Loucy (cell line): ENCODE measurements around the gene PAQR7.

Experiments used
- H2AFZ ChIP-seq: fragments of 200-600 bp; sonication (generic); 2 replicates; pipeline ENCODE4 v1.6.0; 2016; ENCODE audit warnings: antibody characterized with exemption, mild to moderate bottlenecking, low read length, moderate library complexity
- H3F3A ChIP-seq: fragments of 200-600 bp; 2 replicates; pipeline ENCODE4 v1.6.0; 2016; ENCODE audit warnings: antibody characterized with exemption, low read depth, mild to moderate bottlenecking
- H3K27me3 ChIP-seq: fragments of 200-600 bp; sonication (generic); 2 replicates; pipeline ENCODE4 v1.6.1; 2014; ENCODE audit warnings: low read length, mild to moderate bottlenecking; ENCODE audit not compliant: insufficient read depth, poor library complexity, severe bottlenecking
- H3K36me3 ChIP-seq: fragments of 200-600 bp; sonication (generic); 2 replicates; pipeline ENCODE4 v1.6.1; 2016; ENCODE audit warnings: low read length; ENCODE audit not compliant: insufficient read depth
- H3K4me1 ChIP-seq: fragments of 200-600 bp; sonication (generic); 2 replicates; pipeline ENCODE4 v1.5.1; 2014; ENCODE audit warnings: low read length, mild to moderate bottlenecking; ENCODE audit not compliant: insufficient read depth, poor library complexity, severe bottlenecking
- H3K4me2 ChIP-seq: fragments of 200-600 bp; sonication (generic); 2 replicates; pipeline ENCODE4 v1.6.0; 2014; ENCODE audit warnings: antibody characterized with exemption, low read length, low read depth, mild to moderate bottlenecking; ENCODE audit not compliant: poor library complexity, severe bottlenecking
- H3K4me3 ChIP-seq: fragments of 200-600 bp; sonication (generic); 2 replicates; pipeline ENCODE4 v1.5.1; 2014; ENCODE audit warnings: low read length, mild to moderate bottlenecking, mixed read lengths; ENCODE audit not compliant: poor library complexity, severe bottlenecking
- H3K79me2 ChIP-seq: fragments of 200-600 bp; sonication (generic); 2 replicates; pipeline ENCODE4 v1.6.1; 2014; ENCODE audit warnings: low read length; ENCODE audit not compliant: insufficient read depth
- H3K9ac ChIP-seq: fragments of 200-600 bp; sonication (generic); 2 replicates; pipeline ENCODE4 v1.6.0; 2014; ENCODE audit warnings: mild to moderate bottlenecking, low read depth, low read length, moderate library complexity; ENCODE audit not compliant: poor library complexity, severe bottlenecking
- H3K9me2 ChIP-seq: fragments of 200-600 bp; sonication (generic); replicated peaks from 2 replicates; pipeline ENCODE4 v1.6.1; 2016; ENCODE audit warnings: low read depth, low read length, mixed read lengths
- H3K9me3 ChIP-seq: fragments of 200-600 bp; sonication (generic); 2 replicates; pipeline ENCODE4 v1.6.1; 2014; ENCODE audit warnings: mild to moderate bottlenecking, antibody characterized with exemption, low read length, low read depth; ENCODE audit not compliant: insufficient read depth
- H4K20me1 ChIP-seq: fragments of 200-600 bp; sonication (generic); 2 replicates; pipeline ENCODE4 v1.6.0; 2014; ENCODE audit warnings: antibody characterized with exemption, low read length, mild to moderate bottlenecking; ENCODE audit not compliant: insufficient read depth, poor library complexity, severe bottlenecking
- CTCF ChIP-seq: fragments of 200-600 bp; sonication (generic); conservative IDR thresholded peaks from 2 replicates; pipeline ENCODE4 v1.5.1; 2014; ENCODE audit warnings: mild to moderate bottlenecking, antibody characterized with exemption, low read length
- EZH2phosphoT487 ChIP-seq: fragments of 200-600 bp; IDR thresholded peaks from 2 replicates; pipeline ENCODE4 v1.6.1; 2018; ENCODE audit warnings: antibody characterized with exemption, mild to moderate bottlenecking, moderate library complexity, borderline replicate concordance

The PAQR7 gene

GRCh38 chr1:25829046-25829445 lies 46.5 kb downstream of the PAQR7 start:
- Histone ChIP-seq H3K9me2 (no peaks in the 10 kb centered on the region), H3F3A (peaks cover 2% of the 10 kb centered on the region; the same call in 1 of the 2 replicates), H3K9ac (no peak overlapping the region), H3K36me3 (peaks cover 56% of the 10 kb centered on the region), H3K4me2 (no peak overlapping the region), H3K27me3 (no peaks in the 10 kb centered on the region), H4K20me1 (no peaks in the 10 kb centered on the region), H3K79me2 (no peaks in the 10 kb centered on the region), H3K4me3 (no peak overlapping the region), H2AFZ (no peak overlapping the region), H3K4me1 (peaks cover 16% of the 10 kb centered on the region), H3K9me3 (no peaks in the 10 kb centered on the region)
- no peak for TF ChIP-seq EZH2phosphoT487
- no peak for TF ChIP-seq CTCF

- Histone ChIP-seq H3K9me3 (no peaks in the 10 kb centered on the region), H3K4me1 (peaks cover 16% of the 10 kb centered on the region), H3F3A (peaks cover 2% of the 10 kb centered on the region; the same call in 1 of the 2 replicates), H2AFZ (no peak overlapping the region), H3K9me2 (no peaks in the 10 kb centered on the region), H3K79me2 (no peaks in the 10 kb centered on the region), H3K4me2 (no peak overlapping the region), H3K36me3 (peaks cover 52% of the 10 kb centered on the region; the same call in 1 of the 2 replicates), H4K20me1 (no peaks in the 10 kb centered on the region), H3K9ac (no peak overlapping the region), H3K4me3 (no peak overlapping the region), H3K27me3 (no peaks in the 10 kb centered on the region)
- no peak for TF ChIP-seq EZH2phosphoT487
- TF ChIP-seq CTCF, result no peak
Measured at GRCh38 chr1:25828491-25828890, 47.0 kb downstream of the PAQR7 start.

GRCh38 chr1:25826571-25826970 lies 48.9 kb downstream of the PAQR7 start:
- no peak overlapping the region for H2AFZ ChIP-seq
- peaks cover 7% of the 10 kb centered on the region; the same call in 1 of the 2 replicates for H3K79me2 ChIP-seq
- no peak for TF ChIP-seq CTCF
- TF ChIP-seq EZH2phosphoT487, result no peak
- H4K20me1 ChIP-seq, result peaks cover 5% of the 10 kb centered on the region
- H3K9me2 ChIP-seq, result no peaks in the 10 kb centered on the region
- H3K9ac ChIP-seq, result no peak overlapping the region
- no peaks in the 10 kb centered on the region for H3K27me3 ChIP-seq
- peaks cover 45% of the 10 kb centered on the region; the same call in 1 of the 2 replicates for H3K36me3 ChIP-seq
- no peaks in the 10 kb centered on the region for H3K9me3 ChIP-seq
- no peak overlapping the region for H3K4me2 ChIP-seq
- peaks cover 1% of the 10 kb centered on the region; the same call in 1 of the 2 replicates for H3F3A ChIP-seq
- H3K4me3 ChIP-seq, result no peak overlapping the region
- H3K4me1 ChIP-seq, result peaks cover 13% of the 10 kb centered on the region
